Forelimb muscle (tissue), 1 donor: ENCODE measurements around the gene ATL1. TPM values are rescaled to one million over a fixed set of nuclear protein-coding genes. Genes with fewer than 3 reads are reported as not detected.

Experiments used
- polyA plus RNA-seq: library from polyadenylated mRNA; unstranded; fragments of 120-200 nt; gene quantifications from one replicate; pipeline ENCODE4 v1.2.1, GENCODE V29; 2013; ENCODE audit not compliant: insufficient read length

The ATL1 gene
- polyA plus RNA-seq, 1 donor = 6.1 TPM

Other genes with a start within 250 kb of the ATL1 start
- gene L2HGDH, start 247.9 kb upstream of the ATL1 start, polyA plus RNA-seq = 6.8 TPM
- gene DMAC2L, start 247.8 kb upstream of the ATL1 start, polyA plus RNA-seq = 16.8 TPM
- 3.7 TPM for gene CDKL1, start 163.3 kb upstream of the ATL1 start, polyA plus RNA-seq
- gene MAP4K5, start 27.6 kb upstream of the ATL1 start, polyA plus RNA-seq = 29.5 TPM
- gene SAV1, start 108.2 kb downstream of the ATL1 start, polyA plus RNA-seq = 20.9 TPM